ENCODE data around the gene CADPS.

Gene CADPS

DNA sequence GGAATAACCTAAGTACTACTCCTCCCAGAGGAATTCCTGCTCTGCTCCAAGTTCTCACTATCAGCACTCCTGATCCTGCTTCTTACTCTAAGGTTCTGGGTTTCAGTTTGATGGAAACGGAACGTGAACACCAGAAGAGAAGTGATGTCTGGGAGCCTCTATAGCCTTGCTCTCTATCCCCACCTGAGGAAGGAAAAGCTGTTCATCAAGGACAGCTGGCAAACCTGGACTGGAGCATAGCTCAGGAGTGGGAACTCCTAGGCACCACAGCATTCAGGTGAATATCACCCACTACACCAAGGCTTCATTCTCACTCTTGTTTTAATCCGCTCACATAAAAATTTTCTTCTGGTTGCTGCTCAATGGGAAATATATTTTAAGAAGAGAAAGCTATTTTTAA lies 13.0 kb upstream of the CADPS start:
- Histone ChIP-seq H3K27me3 (ENCODE audit: insufficient read depth, insufficient read length) (no peaks in the 10 kb centered on the region), H3K36me3 (ENCODE audit: insufficient read depth, insufficient read length, low read length) (no peaks in the 10 kb centered on the region), H3K4me1 (ENCODE audit: insufficient read depth, insufficient read length) (no peaks in the 10 kb centered on the region), H3K9ac (ENCODE audit: insufficient read length, low read depth) (no peak overlapping the region), H3K4me3 (ENCODE audit: insufficient read length, low read depth) (no peak overlapping the region), H3K9me3 (ENCODE audit: insufficient read depth, low read length) (peaks cover 2% of the 10 kb centered on the region; the same call in 1 of the 2 replicates)
- DNase-seq (ENCODE audit: low read depth, low spot score): no peak
- TF ChIP-seq ZNF274 (IDR thresholded peaks at IDR 0.05; ENCODE audit: low read depth, low read length) (no peak), YY1 (IDR thresholded peaks at IDR 0.05; ENCODE audit: insufficient read depth, insufficient read length) (no peak), SUZ12 (IDR thresholded peaks at IDR 0.05; ENCODE audit: extremely low read depth, insufficient read depth, insufficient read length) (no peak)

DNA sequence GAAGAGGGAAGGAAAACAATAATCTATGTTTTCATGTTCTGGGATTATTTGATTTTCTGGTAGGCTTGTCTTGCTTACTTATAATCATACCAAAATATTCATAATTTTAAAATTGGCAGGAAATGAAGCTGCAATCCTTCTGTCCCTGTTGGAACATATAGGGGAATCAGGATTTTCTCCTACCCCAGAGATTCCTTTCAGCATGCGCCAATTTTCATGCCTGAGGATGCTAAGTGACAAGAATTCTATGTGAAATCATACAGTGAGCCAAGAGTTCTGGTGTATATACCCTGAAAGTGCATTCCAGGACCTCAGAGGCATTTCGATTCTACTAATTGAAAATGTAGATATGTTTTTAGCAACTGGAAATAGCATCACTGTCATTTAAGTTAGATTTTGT lies 9.9 kb upstream of the CADPS start:
- TF ChIP-seq SUZ12 (IDR thresholded peaks at IDR 0.05; ENCODE audit: extremely low read depth, insufficient read depth, insufficient read length) (no peak), YY1 (IDR thresholded peaks at IDR 0.05; ENCODE audit: insufficient read depth, insufficient read length) (no peak), ZNF274 (IDR thresholded peaks at IDR 0.05; ENCODE audit: low read depth, low read length) (no peak)
- Histone ChIP-seq H3K27me3 (ENCODE audit: insufficient read depth, insufficient read length) (no peaks in the 10 kb centered on the region), H3K9ac (ENCODE audit: insufficient read length, low read depth) (no peak overlapping the region), H3K4me1 (ENCODE audit: insufficient read depth, insufficient read length) (no peaks in the 10 kb centered on the region), H3K9me3 (ENCODE audit: insufficient read depth, low read length) (peaks cover 21% of the 10 kb centered on the region; the same call in 1 of the 2 replicates), H3K36me3 (ENCODE audit: insufficient read depth, insufficient read length, low read length) (no peaks in the 10 kb centered on the region), H3K4me3 (ENCODE audit: insufficient read length, low read depth) (no peak overlapping the region)
- no peak for DNase-seq (ENCODE audit: low read depth, low spot score)

DNA sequence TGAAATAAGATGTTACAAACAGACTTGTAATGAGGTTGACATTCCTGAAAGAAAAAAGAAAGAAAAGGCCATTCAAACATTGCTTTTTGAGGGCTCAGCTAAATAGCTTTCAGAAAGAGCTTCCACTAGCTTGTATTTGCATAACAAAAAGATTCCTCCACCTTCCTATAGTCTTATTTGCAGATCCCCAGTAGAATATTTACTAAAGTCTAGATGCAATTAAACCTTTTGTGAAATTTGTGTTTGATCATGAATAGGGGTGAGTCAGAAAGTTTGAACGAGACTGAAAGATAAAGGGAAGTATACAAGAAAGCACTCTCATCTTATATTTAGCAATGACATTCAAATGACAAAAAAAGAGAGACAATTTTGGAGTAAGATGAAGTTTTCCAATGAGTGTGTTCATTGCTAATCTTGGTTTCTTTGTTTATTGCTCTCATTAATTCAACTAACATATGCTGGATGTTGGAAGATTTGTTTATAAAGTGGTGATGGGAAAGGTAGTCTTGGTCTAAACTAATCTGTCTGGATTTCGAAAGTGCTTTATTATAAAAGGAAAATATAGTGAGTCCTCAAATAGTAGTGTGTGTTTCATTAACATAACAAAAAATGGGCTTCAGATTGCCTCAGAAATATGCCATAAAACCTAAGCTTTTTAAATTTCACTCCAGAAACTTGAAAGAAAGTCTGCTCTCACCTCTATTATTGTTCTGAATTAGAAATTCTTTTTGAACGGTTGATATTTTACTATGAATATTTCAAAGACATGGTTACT lies 9.1 kb upstream of the CADPS start:
- Histone ChIP-seq H3K4me3 (ENCODE audit: insufficient read length, low read depth) (no peak overlapping the region), H3K4me1 (ENCODE audit: insufficient read depth, insufficient read length) (no peaks in the 10 kb centered on the region), H3K36me3 (ENCODE audit: insufficient read depth, insufficient read length, low read length) (no peaks in the 10 kb centered on the region), H3K27me3 (ENCODE audit: insufficient read depth, insufficient read length) (no peaks in the 10 kb centered on the region), H3K9me3 (ENCODE audit: insufficient read depth, low read length) (peaks cover 23% of the 10 kb centered on the region; the same call in 1 of the 2 replicates), H3K9ac (ENCODE audit: insufficient read length, low read depth) (no peak overlapping the region)
- peak; percentile 51 for DNase-seq (ENCODE audit: low read depth, low spot score)
- TF ChIP-seq SUZ12 (IDR thresholded peaks at IDR 0.05; ENCODE audit: extremely low read depth, insufficient read depth, insufficient read length) (no peak), YY1 (IDR thresholded peaks at IDR 0.05; ENCODE audit: insufficient read depth, insufficient read length) (no peak), ZNF274 (IDR thresholded peaks at IDR 0.05; ENCODE audit: low read depth, low read length) (no peak)

DNA sequence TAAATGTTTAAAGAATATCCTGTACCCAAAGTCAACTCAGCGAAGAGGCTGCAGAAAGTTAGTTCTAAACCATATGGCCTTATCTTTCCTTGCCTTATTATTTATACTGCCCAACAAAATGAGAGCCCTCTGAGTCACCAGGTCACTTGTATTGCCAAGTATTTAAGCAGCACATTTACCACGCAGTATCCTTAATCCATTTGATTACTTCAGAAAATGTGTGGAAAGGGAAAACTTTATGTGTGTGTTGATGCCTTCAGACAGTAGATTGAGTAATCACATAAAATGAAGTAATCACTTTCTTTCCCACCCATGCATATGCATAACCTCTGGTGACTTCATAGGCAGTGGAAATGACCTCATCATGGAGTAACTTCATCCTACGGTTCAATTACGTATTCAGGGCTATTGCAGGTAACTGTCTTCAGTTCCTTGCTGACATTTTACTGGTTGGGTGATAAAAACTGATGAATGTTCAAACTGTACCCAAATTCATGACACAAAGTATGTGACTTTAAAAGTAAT lies 7.5 kb upstream of the CADPS start:
- Histone ChIP-seq H3K4me3 (ENCODE audit: insufficient read length, low read depth) (no peak overlapping the region), H3K4me1 (ENCODE audit: insufficient read depth, insufficient read length) (no peaks in the 10 kb centered on the region), H3K9me3 (ENCODE audit: insufficient read depth, low read length) (peaks cover 23% of the 10 kb centered on the region; the same call in 1 of the 2 replicates), H3K36me3 (ENCODE audit: insufficient read depth, insufficient read length, low read length) (no peaks in the 10 kb centered on the region), H3K27me3 (ENCODE audit: insufficient read depth, insufficient read length) (no peaks in the 10 kb centered on the region), H3K9ac (ENCODE audit: insufficient read length, low read depth) (no peak overlapping the region)
- no peak for TF ChIP-seq YY1 (IDR thresholded peaks at IDR 0.05; ENCODE audit: insufficient read depth, insufficient read length)
- TF ChIP-seq ZNF274 (IDR thresholded peaks at IDR 0.05; ENCODE audit: low read depth, low read length): no peak
- TF ChIP-seq SUZ12 (IDR thresholded peaks at IDR 0.05; ENCODE audit: extremely low read depth, insufficient read depth, insufficient read length): no peak
- no peak for DNase-seq (ENCODE audit: low read depth, low spot score)

- Histone ChIP-seq H3K9me3 (ENCODE audit: insufficient read depth, low read length) (0 out of 2 replicates have a peak, but pooled peaks cover 8% of the 10 kb centered on the region), H3K36me3 (ENCODE audit: insufficient read depth, insufficient read length, low read length) (no peaks in the 10 kb centered on the region), H3K4me3 (ENCODE audit: insufficient read length, low read depth) (peak overlapping the region; percentile 85), H3K27me3 (ENCODE audit: insufficient read depth, insufficient read length) (no peaks in the 10 kb centered on the region), H3K4me1 (ENCODE audit: insufficient read depth, insufficient read length) (no peaks in the 10 kb centered on the region), H3K9ac (ENCODE audit: insufficient read length, low read depth) (peak overlapping the region; percentile 95)
- TF ChIP-seq YY1 (IDR thresholded peaks at IDR 0.05; ENCODE audit: insufficient read depth, insufficient read length) (no peak), ZNF274 (IDR thresholded peaks at IDR 0.05; ENCODE audit: low read depth, low read length) (no peak), SUZ12 (IDR thresholded peaks at IDR 0.05; ENCODE audit: extremely low read depth, insufficient read depth, insufficient read length) (no peak)
- DNase-seq (ENCODE audit: low read depth, low spot score): peak; percentile 81
These were observed 848 bp upstream of the CADPS start for GRCh38 chr3:62876064-62876463.

DNA sequence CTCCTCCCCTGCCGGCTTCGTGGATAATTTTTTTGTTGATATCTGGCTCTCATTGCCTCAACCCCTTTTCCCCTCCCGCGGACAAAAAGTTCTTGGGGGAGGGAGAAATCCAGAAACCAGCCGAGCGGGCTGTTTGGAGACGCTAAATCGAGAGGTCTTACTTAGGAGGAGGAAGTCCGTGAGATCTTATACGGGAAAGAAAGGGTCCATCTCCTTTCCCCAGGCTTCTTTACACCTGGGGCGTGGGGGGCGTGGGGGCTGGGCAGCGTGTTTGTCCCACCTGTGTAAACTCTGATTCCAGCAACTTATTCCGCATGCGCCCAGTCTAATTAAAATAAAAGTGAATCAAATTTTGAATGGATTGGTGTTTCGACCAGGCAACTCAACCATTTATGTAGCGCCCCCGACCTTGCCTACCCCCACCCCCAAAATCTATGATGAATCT lies 364 bp upstream of the CADPS start:
- peak overlapping the region; percentile 85 for H3K4me3 ChIP-seq (ENCODE audit: insufficient read length, low read depth)
- H3K27me3 ChIP-seq (ENCODE audit: insufficient read depth, insufficient read length): no peaks in the 10 kb centered on the region
- H3K4me1 ChIP-seq (ENCODE audit: insufficient read depth, insufficient read length): no peaks in the 10 kb centered on the region
- no peak for TF ChIP-seq ZNF274 (IDR thresholded peaks at IDR 0.05; ENCODE audit: low read depth, low read length)
- TF ChIP-seq SUZ12 (IDR thresholded peaks at IDR 0.05; ENCODE audit: extremely low read depth, insufficient read depth, insufficient read length): no peak
- no peak for TF ChIP-seq YY1 (IDR thresholded peaks at IDR 0.05; ENCODE audit: insufficient read depth, insufficient read length)
- peak overlapping the region; percentile 95 for H3K9ac ChIP-seq (ENCODE audit: insufficient read length, low read depth)
- H3K9me3 ChIP-seq (ENCODE audit: insufficient read depth, low read length): 0 out of 2 replicates have a peak, but pooled peaks cover 6% of the 10 kb centered on the region
- no peaks in the 10 kb centered on the region for H3K36me3 ChIP-seq (ENCODE audit: insufficient read depth, insufficient read length, low read length)
- no peak for DNase-seq (ENCODE audit: low read depth, low spot score)
